OCI-LY3 (cell line): Measurements from ENCODE around the gene FHOD1.

Experiments used
- H2AFZ ChIP-seq: fragments of 200-600, 300-600 bp; shearing (Covaris generic); 2 replicates; pipeline ENCODE4 v1.6.0; 2014; ENCODE audit warnings: antibody characterized with exemption, low read depth, low read length
- H3K27ac ChIP-seq: fragments of 200-600, 300-600 bp; sonication (generic); 2 replicates; pipeline ENCODE4 v1.5.1; 2014; ENCODE audit warnings: mild to moderate bottlenecking, low read length, moderate library complexity, mixed read lengths
- H3K27me3 ChIP-seq: fragments of 200-600, 300-600 bp; sonication (generic); 2 replicates; pipeline ENCODE4 v1.6.1; 2014; ENCODE audit warnings: low read depth, low read length, mixed read lengths
- H3K36me3 ChIP-seq: fragments of 200-600, 300-600 bp; sonication (generic); replicated peaks from 2 replicates; pipeline ENCODE3; 2014; ENCODE audit warnings: low read depth, low read length, mixed read lengths
- H3K4me1 ChIP-seq: fragments of 300-600, 200-600 bp; sonication (generic); 2 replicates; pipeline ENCODE4 v1.6.1; 2014; ENCODE audit warnings: low read length, mixed read lengths
- H3K4me2 ChIP-seq: fragments of 200-600, 300-600 bp; sonication (generic); 2 replicates; pipeline ENCODE4 v1.6.1; 2014; ENCODE audit warnings: low read length, mixed read lengths
- H3K4me3 ChIP-seq: fragments of 300-600, 200-600 bp; sonication (generic); 2 replicates; pipeline ENCODE4 v1.5.1; 2014; ENCODE audit warnings: antibody characterized with exemption, mild to moderate bottlenecking, low read length, moderate library complexity
- H3K79me2 ChIP-seq: fragments of 300-600, 200-600 bp; shearing (Covaris generic); 2 replicates; pipeline ENCODE4 v1.6.1; 2014; ENCODE audit warnings: mild to moderate bottlenecking, low read length, mixed read lengths
- H3K9ac ChIP-seq: fragments of 300-600, 200-600 bp; shearing (Covaris generic); 2 replicates; pipeline ENCODE4 v1.6.0; 2014; ENCODE audit warnings: mild to moderate bottlenecking, low read length, moderate library complexity
- H3K9me3 ChIP-seq: fragments of 200-600, 300-600 bp; shearing (Covaris generic); 2 replicates; pipeline ENCODE4 v1.6.1; 2014; ENCODE audit warnings: low read length, mixed read lengths; ENCODE audit not compliant: insufficient read depth
- H4K20me1 ChIP-seq: fragments of 200-600, 300-600 bp; sonication (generic); 2 replicates; pipeline ENCODE4 v1.6.1; 2016; ENCODE audit warnings: low read length, mixed read lengths; ENCODE audit not compliant: insufficient read depth
- CTCF ChIP-seq: fragments of 200-600, 300-600 bp; sonication (generic); IDR thresholded peaks from 2 replicates; pipeline ENCODE4 v1.5.1; 2014; ENCODE audit warnings: antibody characterized with exemption, low read length, low read depth
- EZH2phosphoT487 ChIP-seq: fragments of 200-600 bp; shearing (Covaris generic); IDR thresholded peaks from 2 replicates; pipeline ENCODE4 v1.6.1; 2018; ENCODE audit warnings: antibody characterized with exemption, mixed run types, low read depth

FHOD1 gene

GRCh38 chr16:67191411-67191994, 55.8 kb downstream of the FHOD1 start:
- Histone ChIP-seq H3K4me2 (peak overlapping the region; percentile 56), H3K9ac (peak overlapping the region; percentile 95), H3K9me3 (no peaks in the 10 kb centered on the region), H3K36me3 (peaks cover 29% of the 10 kb centered on the region), H4K20me1 (no peaks in the 10 kb centered on the region), H3K4me1 (peaks cover 12% of the 10 kb centered on the region), H3K79me2 (peaks cover 32% of the 10 kb centered on the region), H3K27ac (no peak overlapping the region), H2AFZ (peak overlapping the region; percentile 65), H3K4me3 (peak overlapping the region; percentile 96), H3K27me3 (no peaks in the 10 kb centered on the region)
- TF ChIP-seq EZH2phosphoT487 (no peak), CTCF (no peak)

DNA sequence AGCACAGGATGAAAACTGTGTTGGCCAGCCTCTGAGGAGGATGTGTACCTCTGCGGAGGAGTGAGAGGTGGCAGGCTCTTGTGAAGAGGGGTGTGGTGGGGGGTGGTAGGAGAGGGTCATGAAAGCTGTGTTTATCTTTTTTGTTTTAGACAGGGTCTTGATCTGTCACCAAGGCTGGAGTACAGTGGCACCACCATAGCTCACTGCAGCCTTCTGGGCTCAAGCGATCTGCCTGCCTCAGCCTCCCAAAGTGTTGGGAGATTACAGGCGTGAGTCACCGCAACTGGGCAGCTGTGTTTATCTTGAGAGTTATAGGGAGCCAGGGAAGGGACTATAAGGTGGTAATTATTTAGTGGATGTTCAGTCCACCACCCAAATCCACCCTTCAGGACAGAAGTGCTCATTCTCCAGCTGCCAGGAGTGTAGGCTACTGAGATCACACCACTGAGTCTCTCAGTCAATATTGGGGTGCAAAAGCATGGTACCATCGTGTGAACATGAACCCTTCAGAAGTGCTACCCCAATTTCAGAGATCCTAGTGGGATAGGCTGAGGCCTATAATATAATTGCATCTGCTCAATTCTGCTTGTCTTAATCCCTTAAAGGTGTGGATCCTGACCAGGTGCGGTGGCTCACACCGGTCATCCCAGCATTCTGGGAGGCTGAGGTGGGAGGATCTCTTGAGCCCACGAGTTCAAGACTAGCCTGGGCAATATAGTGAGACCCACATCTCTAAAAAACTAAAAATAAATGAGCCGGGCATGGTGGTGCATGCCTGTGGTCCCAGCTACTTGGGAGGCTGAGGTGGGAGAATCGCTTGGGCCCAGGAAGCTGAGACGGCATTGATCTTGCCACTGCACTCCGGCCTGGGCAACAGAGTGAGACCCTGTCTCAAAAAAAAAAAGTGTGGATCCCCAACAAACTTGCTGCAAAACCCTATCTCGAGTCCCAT, 56.6 kb downstream of the FHOD1 start:
- H3K9me3 ChIP-seq, result no peaks in the 10 kb centered on the region
- H3K4me1 ChIP-seq, result peaks cover 13% of the 10 kb centered on the region
- no peaks in the 10 kb centered on the region for H4K20me1 ChIP-seq
- H3K27ac ChIP-seq, result no peak overlapping the region
- no peaks in the 10 kb centered on the region for H3K27me3 ChIP-seq
- no peak overlapping the region for H3K4me3 ChIP-seq
- peaks cover 21% of the 10 kb centered on the region for H3K36me3 ChIP-seq
- H3K79me2 ChIP-seq, result peaks cover 32% of the 10 kb centered on the region
- H3K4me2 ChIP-seq, result peak overlapping the region; percentile 56
- H3K9ac ChIP-seq, result no peak overlapping the region
- no peak overlapping the region for H2AFZ ChIP-seq
- TF ChIP-seq EZH2phosphoT487 (no peak), CTCF (no peak)

GRCh38 chr16:67190041-67190440, 57.2 kb downstream of the FHOD1 start, which contains the start of gene EXOC3L1:
EXOC3L1 (minus strand) TSS chr16:67190136; CDS start chr16:67189676, 460 bp downstream.
- Histone ChIP-seq H2AFZ (no peak within 1 kb of the TSS; the same call in 1 of the 2 replicates), H3K9ac (no peak within 1 kb of the TSS), H3K4me2 (no peak within 1 kb of the TSS), H3K36me3 (peaks cover 18% of the 10 kb centered on the region), H3K79me2 (peaks cover 32% of the 10 kb centered on the region), H3K9me3 (no peaks in the 10 kb centered on the region), H3K27ac (no peak within 1 kb of the TSS), H4K20me1 (no peaks in the 10 kb centered on the region), H3K4me3 (no peak within 1 kb of the TSS), H3K4me1 (peaks cover 19% of the 10 kb centered on the region), H3K27me3 (no peaks in the 10 kb centered on the region)
- no peak for TF ChIP-seq CTCF
- TF ChIP-seq EZH2phosphoT487, result no peak

DNA sequence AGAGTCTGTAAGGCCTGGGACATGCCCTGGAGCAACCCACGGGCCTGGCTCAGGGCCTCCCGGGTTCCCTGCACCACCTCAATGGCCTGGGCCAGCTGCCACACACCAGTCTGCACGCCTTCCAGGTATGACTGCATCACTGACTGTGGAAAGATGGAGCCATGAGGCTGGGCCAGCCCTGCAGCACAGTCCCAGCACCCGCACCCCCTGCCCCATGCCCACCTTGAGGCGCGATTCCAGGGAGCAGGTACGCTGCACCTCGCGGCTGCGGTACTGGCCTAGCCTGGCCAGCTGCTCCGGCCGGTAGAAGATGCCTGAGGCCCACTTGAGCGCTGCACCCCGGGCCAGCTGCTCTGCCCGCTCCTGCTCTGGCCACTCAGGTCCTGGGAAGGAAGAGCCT, 58.5 kb downstream of the FHOD1 start:
- TF ChIP-seq EZH2phosphoT487 (no peak), CTCF (no peak)

More for the DNA sequence above, 58.5 kb downstream of the FHOD1 start:
- Histone ChIP-seq H3K4me2 (no peak overlapping the region), H3K36me3 (peaks cover 7% of the 10 kb centered on the region), H3K4me3 (no peak overlapping the region), H3K9me3 (no peaks in the 10 kb centered on the region), H4K20me1 (no peaks in the 10 kb centered on the region), H3K27ac (no peak overlapping the region), H3K4me1 (peaks cover 24% of the 10 kb centered on the region), H3K27me3 (no peaks in the 10 kb centered on the region), H3K9ac (no peak overlapping the region), H2AFZ (no peak overlapping the region), H3K79me2 (peaks cover 21% of the 10 kb centered on the region)
